HG03565 (cell line): ENCODE results near the gene WDR5.

Experiments
- ATAC-seq: cut with Tn5 transposase; IDR thresholded peaks from one replicate; pipeline ENCODE4 v1.9.1; 2021; ENCODE audit warnings: mild to moderate bottlenecking, moderate library complexity; ENCODE audit not compliant: unreplicated experiment

Gene WDR5

GRCh38 chr9:134131471-134132207, 4.2 kb upstream of the WDR5 start:
- ATAC-seq = no peak

GRCh38 chr9:134132208-134132870, 3.5 kb upstream of the WDR5 start:
- no peak for ATAC-seq

- no peak for ATAC-seq
Measured at GRCh38 chr9:134134949-134135342, 936 bp upstream of the WDR5 start.

- ATAC-seq = peak; percentile 18
Measured at GRCh38 chr9:134136118-134136995, 475 bp downstream of the WDR5 start.

GRCh38 chr9:134136996-134137299, 1.1 kb downstream of the WDR5 start:
- ATAC-seq = no peak

GRCh38 chr9:134138292-134138691, 2.4 kb downstream of the WDR5 start:
- ATAC-seq = no peak

- ATAC-seq = no peak
Measured at GRCh38 chr9:134139081-134139480, 3.2 kb downstream of the WDR5 start.

- no peak for ATAC-seq
Measured at GRCh38 chr9:134141906-134142305, 6.0 kb downstream of the WDR5 start.

GRCh38 chr9:134144801-134145200, 8.9 kb downstream of the WDR5 start:
- ATAC-seq = no peak

GRCh38 chr9:134145262-134145661, 9.4 kb downstream of the WDR5 start:
- no peak for ATAC-seq

- no peak for ATAC-seq
Measured at GRCh38 chr9:134146774-134147493, 11.1 kb downstream of the WDR5 start.

- ATAC-seq = no peak
Measured at GRCh38 chr9:134149380-134149779, 13.5 kb downstream of the WDR5 start.

- ATAC-seq = no peak
Measured at GRCh38 chr9:134150557-134151214, 14.8 kb downstream of the WDR5 start.

- no peak for ATAC-seq
Measured at GRCh38 chr9:134152022-134152448, 16.2 kb downstream of the WDR5 start.

- ATAC-seq = no peak
Measured at GRCh38 chr9:134152488-134152887, 16.6 kb downstream of the WDR5 start.

GRCh38 chr9:134153450-134153849, 17.6 kb downstream of the WDR5 start:
- no peak for ATAC-seq

GRCh38 chr9:134154262-134154701, 18.4 kb downstream of the WDR5 start:
- ATAC-seq = no peak

GRCh38 chr9:134155812-134156377, 20.0 kb downstream of the WDR5 start:
- no peak for ATAC-seq

GRCh38 chr9:134156564-134157377, 20.9 kb downstream of the WDR5 start:
- ATAC-seq = no peak
